Trophoblast cell (in vitro differentiated cells and primary cell): ENCODE measurements around the gene EML1.

Source experiments
- DNase-seq, 2 donors: peaks; one replicate each; pipeline ENCODE4 v3.0.0-alpha.2; 2016
- H2AFZ ChIP-seq: 2 replicates; pipeline ENCODE4 v1.6.1; 2013; ENCODE audit warnings: low read length, moderate library complexity, mild to moderate bottlenecking; ENCODE audit not compliant: insufficient read depth, poor library complexity
- H2AK5ac ChIP-seq: 2 replicates; pipeline ENCODE4 v1.6.1; 2013; ENCODE audit warnings: mild to moderate bottlenecking, low read length
- H2BK120ac ChIP-seq: 2 replicates; pipeline ENCODE4 v1.6.1; 2013; ENCODE audit warnings: low read length, mild to moderate bottlenecking, moderate library complexity; ENCODE audit not compliant: insufficient read depth, poor library complexity
- H2BK12ac ChIP-seq: 2 replicates; pipeline ENCODE4 v1.6.1; 2013; ENCODE audit warnings: mild to moderate bottlenecking, low read length, moderate library complexity
- H2BK5ac ChIP-seq: 2 replicates; pipeline ENCODE4 v1.6.1; 2013; ENCODE audit warnings: low read length, low read depth, moderate library complexity, mild to moderate bottlenecking; ENCODE audit not compliant: poor library complexity
- H3K14ac ChIP-seq: 2 replicates; pipeline ENCODE4 v1.6.1; 2013; ENCODE audit warnings: mild to moderate bottlenecking, low read length
- H3K18ac ChIP-seq: 2 replicates; pipeline ENCODE4 v1.6.1; 2013; ENCODE audit warnings: mild to moderate bottlenecking, low read length
- H3K23ac ChIP-seq: 2 replicates; pipeline ENCODE4 v1.6.1; 2013; ENCODE audit warnings: low read length
- H3K27ac ChIP-seq: 2 replicates; pipeline ENCODE4 v1.5.1; 2013; ENCODE audit warnings: low read depth, mild to moderate bottlenecking, inconsistent platforms, low read length, moderate library complexity
- H3K27me3 ChIP-seq: 2 replicates; pipeline ENCODE4 v1.6.1; 2013; ENCODE audit warnings: inconsistent platforms, mild to moderate bottlenecking, low read length, moderate library complexity; ENCODE audit not compliant: insufficient read depth
- H3K36me3 ChIP-seq, 2 experiments: 1 replicate in 1 of 2; 2 replicates in 1 of 2; pipeline ENCODE4 v1.6.1; 2013; ENCODE audit warnings: low read length in 2 of 2, mild to moderate bottlenecking in 2 of 2, moderate library complexity in 1 of 2; ENCODE audit not compliant: insufficient read depth in 2 of 2, control insufficient read depth in 1 of 2
- H3K4ac ChIP-seq: 2 replicates; pipeline ENCODE4 v1.6.1; 2013; ENCODE audit warnings: low read depth, mild to moderate bottlenecking, low read length, moderate library complexity
- H3K4me1 ChIP-seq, 2 experiments: 1 replicate in 1 of 2; 2 replicates in 1 of 2; pipeline ENCODE4 v1.6.1; 2013; ENCODE audit warnings: low read length in 2 of 2, mild to moderate bottlenecking in 2 of 2, moderate library complexity in 1 of 2; ENCODE audit not compliant: insufficient read depth in 2 of 2, control insufficient read depth in 1 of 2
- H3K4me2 ChIP-seq: 2 replicates; pipeline ENCODE4 v1.6.1; 2013; ENCODE audit warnings: inconsistent platforms, mild to moderate bottlenecking, low read length, moderate library complexity
- H3K4me3 ChIP-seq: 2 replicates; pipeline ENCODE4 v1.5.1; 2013; ENCODE audit warnings: mild to moderate bottlenecking, low read depth, low read length, inconsistent platforms
- H3K79me1 ChIP-seq: one replicate; pipeline ENCODE4 v1.6.1; 2013; ENCODE audit warnings: low read length
- H3K79me2 ChIP-seq: 2 replicates; pipeline ENCODE4 v1.6.1; 2013; ENCODE audit warnings: low read length, mild to moderate bottlenecking; ENCODE audit not compliant: control insufficient read depth, insufficient read depth, poor library complexity
- H3K9ac ChIP-seq: 2 replicates; pipeline ENCODE4 v1.6.1; 2013; ENCODE audit warnings: mild to moderate bottlenecking, low read length
- H3K9me3 ChIP-seq: 2 replicates; pipeline ENCODE4 v1.6.1; 2013; ENCODE audit warnings: low read depth, mild to moderate bottlenecking, control low read depth, inconsistent platforms, low read length; ENCODE audit not compliant: insufficient read depth
- H4K12ac ChIP-seq: 2 replicates; pipeline ENCODE4 v1.6.1; 2013; ENCODE audit warnings: low read depth, mild to moderate bottlenecking, low read length, moderate library complexity
- H4K8ac ChIP-seq: 2 replicates; pipeline ENCODE4 v1.6.1; 2013; ENCODE audit warnings: low read depth, mild to moderate bottlenecking, low read length, moderate library complexity
- H4K91ac ChIP-seq: one replicate; pipeline ENCODE4 v1.6.1; 2013; ENCODE audit warnings: low read depth, mild to moderate bottlenecking, low read length, moderate library complexity
- WGBS: extraction: QIAGEN DNeasy Blood & Tissue Kit; methylation state at CpG from one replicate; pipeline ENCODE4 v1.1.7; 2013; ENCODE audit warnings: missing lambda C conversion rate; ENCODE audit not compliant: insufficient read length, insufficient coverage; ENCODE audit errors: extremely low coverage; 5-methylcytosine and 5-hydroxymethylcytosine counted together

The EML1 gene

DNA sequence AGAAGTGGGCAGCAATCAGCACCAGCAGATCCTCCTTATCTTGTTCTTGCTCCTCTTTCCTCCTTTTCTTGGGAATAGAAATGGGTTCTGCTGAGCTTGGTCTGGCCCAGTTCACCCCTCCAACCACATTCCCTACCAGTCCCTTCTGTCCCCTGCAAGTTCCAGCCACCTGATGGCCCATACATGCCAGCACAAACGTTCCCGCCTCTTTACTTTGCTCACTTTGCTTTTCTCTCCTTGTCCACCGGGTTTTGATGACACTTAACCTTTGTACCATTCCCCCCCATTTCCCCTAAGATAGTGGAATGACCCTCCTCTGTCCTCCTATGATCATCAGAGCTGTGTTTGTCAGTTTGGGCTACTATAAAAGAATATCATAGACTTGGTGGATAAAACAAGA is 23.4 kb upstream of the EML1 start:
- Histone ChIP-seq H4K12ac (no peak overlapping the region), H3K4me1 (peaks cover 6 to 11% of the 10 kb centered on the region in 2 experiments), H3K79me1 (no peaks in the 10 kb centered on the region), H3K18ac (no peak overlapping the region), H4K8ac (no peak overlapping the region), H2BK12ac (no peak overlapping the region), H3K36me3 (no peaks in the 10 kb centered on the region), H3K27ac (no peak overlapping the region), H3K79me2 (no peaks in the 10 kb centered on the region), H3K4ac (no peak overlapping the region), H2BK5ac (no peak overlapping the region), H3K23ac (no peak overlapping the region), H3K4me2 (no peak overlapping the region), H3K9ac (no peak overlapping the region), H4K91ac (no peak overlapping the region), H3K27me3 (no peaks in the 10 kb centered on the region), H2AFZ (no peak overlapping the region), H2AK5ac (no peak overlapping the region), H2BK120ac (no peak overlapping the region), H3K9me3 (no peaks in the 10 kb centered on the region), H3K14ac (no peak overlapping the region), H3K4me3 (no peak overlapping the region)
- no CpG with 5 or more reads among the region's 3 CpGs for WGBS
- no peak for DNase-seq

DNA sequence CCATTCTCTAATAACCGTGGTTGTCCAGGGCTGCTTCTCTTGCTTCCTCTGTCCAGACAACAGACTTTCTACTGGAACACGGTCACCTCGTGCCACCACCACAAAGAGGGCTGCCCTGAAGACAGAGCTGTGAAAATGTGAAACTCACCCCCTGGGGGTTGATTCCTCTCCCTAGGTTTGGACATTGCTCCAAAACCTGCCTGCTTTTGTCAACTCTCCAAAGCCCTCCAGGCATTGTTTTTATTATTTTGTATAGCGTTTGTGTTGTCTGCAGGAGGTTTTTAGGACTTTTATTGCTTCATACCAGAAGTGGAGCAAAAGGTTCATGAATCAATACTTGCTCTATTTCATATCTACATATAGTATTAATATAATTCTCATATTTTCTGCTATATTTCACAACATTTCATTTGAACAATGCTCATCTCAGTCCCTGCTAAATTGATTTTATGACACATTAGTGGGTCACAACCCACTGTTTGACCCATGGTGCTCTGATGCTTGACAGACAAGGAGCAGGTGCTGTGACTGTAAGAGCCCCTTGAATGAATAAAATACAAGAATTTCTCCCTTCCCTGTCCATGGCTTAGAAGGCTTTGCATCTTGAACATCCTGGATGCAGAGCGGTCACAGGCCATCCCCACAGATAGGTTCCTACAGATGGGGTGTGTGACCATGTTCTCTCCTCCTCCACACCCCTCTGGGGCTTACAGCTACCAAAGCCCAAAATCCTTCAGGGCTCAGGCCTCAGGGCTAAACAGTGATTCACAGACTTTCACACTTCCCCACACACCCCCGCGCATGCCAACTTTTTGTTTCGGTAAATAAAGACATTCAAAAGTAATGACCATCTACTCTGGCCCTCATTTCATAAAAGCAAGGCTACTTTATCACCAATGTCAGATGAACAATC is 20.6 kb upstream of the EML1 start:
- no peak overlapping the region for H3K4me3 ChIP-seq
- no peak overlapping the region for H3K4me2 ChIP-seq
- H3K4me1 ChIP-seq, result peaks cover 6 to 11% of the 10 kb centered on the region in 2 experiments
- no peak overlapping the region for H3K9ac ChIP-seq
- no peak for DNase-seq
- no peak overlapping the region for H3K4ac ChIP-seq
- H3K18ac ChIP-seq, result no peak overlapping the region
- no peak overlapping the region for H3K23ac ChIP-seq
- H2AK5ac ChIP-seq, result no peak overlapping the region
- H3K27me3 ChIP-seq, result no peaks in the 10 kb centered on the region
- H4K91ac ChIP-seq, result no peak overlapping the region
- H3K9me3 ChIP-seq, result no peaks in the 10 kb centered on the region
- H3K79me1 ChIP-seq, result no peaks in the 10 kb centered on the region
- no peaks in the 10 kb centered on the region for H3K36me3 ChIP-seq
- no peak overlapping the region for H2BK5ac ChIP-seq
- H3K27ac ChIP-seq, result no peak overlapping the region
- H2BK120ac ChIP-seq, result no peak overlapping the region
- no CpG with 5 or more reads among the region's 8 CpGs for WGBS
- no peak overlapping the region for H2BK12ac ChIP-seq
- no peaks in the 10 kb centered on the region for H3K79me2 ChIP-seq
- H4K8ac ChIP-seq, result no peak overlapping the region
- H2AFZ ChIP-seq, result no peak overlapping the region
- H3K14ac ChIP-seq, result no peak overlapping the region
- no peak overlapping the region for H4K12ac ChIP-seq

DNA sequence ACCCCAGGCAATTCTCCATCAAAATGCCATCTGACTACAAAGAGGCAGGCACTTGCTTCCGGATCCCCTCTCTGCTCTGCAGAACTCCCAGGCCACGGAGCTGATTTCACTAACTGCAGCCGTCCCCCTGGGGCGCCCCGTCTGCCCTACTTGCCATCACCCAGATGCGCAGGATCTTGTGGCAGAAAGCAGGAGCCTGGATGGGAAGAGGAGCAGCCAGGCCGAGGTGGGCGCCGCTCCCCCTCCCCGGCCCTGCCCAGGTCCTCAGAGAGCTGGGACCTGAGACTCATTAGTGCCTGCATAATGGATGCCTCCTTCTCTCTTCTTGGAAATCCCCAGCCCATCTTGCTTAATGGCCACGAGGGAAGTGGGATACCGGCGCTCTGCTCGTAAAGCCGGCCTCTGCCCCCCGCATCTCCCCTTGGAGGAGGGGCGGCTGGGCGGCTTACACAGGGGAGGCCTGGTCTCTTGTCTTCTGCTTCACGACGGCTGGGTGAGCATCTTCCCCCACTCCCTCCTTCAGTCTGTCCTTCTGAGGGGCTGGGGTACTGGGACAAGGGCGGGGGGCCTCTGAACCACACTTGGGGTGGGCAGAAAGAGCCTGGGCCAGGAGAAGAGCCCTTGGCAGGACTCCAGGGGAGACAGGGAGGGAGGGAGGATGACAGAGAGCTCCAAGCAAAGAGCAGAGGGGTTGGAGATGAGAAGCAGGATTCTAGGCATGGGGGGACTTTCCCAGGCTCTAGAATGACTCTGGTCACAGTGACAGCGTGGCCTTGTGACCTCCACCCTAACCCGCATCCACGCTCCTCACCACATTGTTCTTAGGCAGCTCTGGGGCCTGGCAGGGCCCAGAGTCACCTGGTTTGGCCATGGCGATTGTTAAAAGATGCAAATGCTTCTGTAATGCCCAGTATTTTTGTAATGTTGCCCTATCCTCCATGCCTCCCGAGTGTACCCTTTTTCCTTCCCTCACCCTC is 19.4 kb upstream of the EML1 start:
- Histone ChIP-seq H3K4me1 (peaks cover 6 to 11% of the 10 kb centered on the region in 2 experiments), H3K14ac (no peak overlapping the region), H3K18ac (no peak overlapping the region), H4K12ac (no peak overlapping the region), H4K91ac (no peak overlapping the region), H4K8ac (no peak overlapping the region), H2BK12ac (no peak overlapping the region), H3K4me2 (no peak overlapping the region), H3K79me1 (no peaks in the 10 kb centered on the region), H2BK120ac (no peak overlapping the region), H3K36me3 (no peaks in the 10 kb centered on the region), H3K27me3 (no peaks in the 10 kb centered on the region), H2AK5ac (no peak overlapping the region), H2BK5ac (no peak overlapping the region), H3K9me3 (no peaks in the 10 kb centered on the region), H3K9ac (no peak overlapping the region), H3K27ac (no peak overlapping the region), H2AFZ (no peak overlapping the region), H3K79me2 (no peaks in the 10 kb centered on the region), H3K4me3 (no peak overlapping the region), H3K23ac (no peak overlapping the region), H3K4ac (no peak overlapping the region)
- DNase-seq, result no peak
- WGBS, result no CpG with 5 or more reads among the region's 26 CpGs

DNA sequence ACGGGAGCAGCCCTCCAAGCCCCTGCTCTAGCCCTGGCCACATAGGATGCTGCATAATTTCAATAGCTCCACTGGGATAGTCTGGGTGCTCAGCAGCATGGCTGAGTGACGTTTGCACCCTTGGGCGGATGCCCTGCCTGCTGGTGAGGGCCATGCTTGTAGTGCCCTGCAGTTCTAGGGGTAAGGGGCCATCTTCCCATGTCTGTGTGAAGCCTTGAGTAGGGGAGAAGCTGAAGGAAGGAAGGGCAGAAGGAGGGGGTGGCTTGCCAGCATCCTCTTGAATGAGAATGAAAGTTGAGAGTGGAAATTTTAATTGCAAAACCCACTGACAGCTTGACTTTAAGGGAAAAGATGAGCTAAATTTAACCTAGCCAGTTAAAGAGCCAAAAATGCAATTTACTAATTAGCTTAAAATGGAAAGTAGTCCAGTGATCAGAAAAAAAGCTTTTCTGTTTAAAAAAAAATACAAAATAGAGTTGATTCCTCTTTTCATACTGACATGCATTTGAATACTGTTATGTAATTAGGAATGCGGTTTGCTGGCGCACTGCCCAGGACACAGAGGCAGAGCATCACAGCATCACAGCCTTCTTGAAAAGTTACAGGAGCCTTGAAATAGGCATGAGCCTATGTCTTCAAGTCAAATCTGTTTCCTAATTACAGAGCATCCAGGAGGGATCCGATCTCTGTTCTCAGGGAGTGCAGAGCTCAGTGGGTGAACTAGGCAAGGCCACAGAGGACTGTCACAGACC is 18.5 kb upstream of the EML1 start:
- no peak overlapping the region for H4K91ac ChIP-seq
- WGBS, result no CpG with 5 or more reads among the region's 6 CpGs

More for the DNA sequence above, 18.5 kb upstream of the EML1 start:
- Histone ChIP-seq H3K27me3 (no peaks in the 10 kb centered on the region), H3K4me3 (no peak overlapping the region), H2BK5ac (no peak overlapping the region), H3K14ac (no peak overlapping the region), H3K79me2 (no peaks in the 10 kb centered on the region), H4K8ac (no peak overlapping the region), H2AK5ac (no peak overlapping the region), H3K36me3 (no peaks in the 10 kb centered on the region), H3K79me1 (no peaks in the 10 kb centered on the region), H2AFZ (no peak overlapping the region), H3K4ac (no peak overlapping the region), H2BK120ac (no peak overlapping the region), H3K4me2 (no peak overlapping the region), H4K12ac (no peak overlapping the region), H3K18ac (no peak overlapping the region), H3K27ac (no peak overlapping the region), H3K9me3 (no peaks in the 10 kb centered on the region), H3K23ac (no peak overlapping the region), H3K9ac (no peak overlapping the region), H3K4me1 (peaks cover 6 to 11% of the 10 kb centered on the region in 2 experiments), H2BK12ac (no peak overlapping the region)
- no peak for DNase-seq
